HUES48 (cell line): ENCODE measurements around the gene HSFX2.
"Not testable (repeated sequence)": the region's sequence is repeated elsewhere in the genome, so short reads cannot be mapped to it uniquely, and the experiment has no call there.

Experiments used
- H3K27ac ChIP-seq: one replicate; pipeline ENCODE4 v1.7.0; 2013; ENCODE audit warnings: low read depth, low read length, inconsistent platforms
- H3K27me3 ChIP-seq: 2 replicates; pipeline ENCODE4 v1.6.1; 2013; ENCODE audit warnings: mild to moderate bottlenecking, low read length; ENCODE audit not compliant: control insufficient read depth, insufficient read depth
- H3K36me3 ChIP-seq: 2 replicates; pipeline ENCODE4 v1.6.1; 2013; ENCODE audit warnings: low read length; ENCODE audit not compliant: control insufficient read depth, insufficient read depth
- H3K4me1 ChIP-seq: 2 replicates; pipeline ENCODE4 v1.6.1; 2013; ENCODE audit warnings: mild to moderate bottlenecking, low read length; ENCODE audit not compliant: control insufficient read depth, insufficient read depth
- H3K4me3 ChIP-seq: 2 replicates; pipeline ENCODE4 v1.5.1; 2013; ENCODE audit warnings: mild to moderate bottlenecking, low read depth, low read length
- H3K9ac ChIP-seq: 2 replicates; pipeline ENCODE4 v1.6.1; 2013; ENCODE audit warnings: mild to moderate bottlenecking, low read depth, low read length, moderate library complexity
- H3K9me3 ChIP-seq: 2 replicates; pipeline ENCODE4 v1.6.1; 2013; ENCODE audit warnings: low read length; ENCODE audit not compliant: control insufficient read depth, insufficient read depth

HSFX2 gene

GRCh38 chrX:149628768-149629167 lies 33.7 kb upstream of the HSFX2 start:
- peaks cover 10% of the 10 kb centered on the region; the same call in 1 of the 2 replicates for H3K9me3 ChIP-seq
- no peak overlapping the region for H3K9ac ChIP-seq
- H3K27ac ChIP-seq: no peak overlapping the region
- H3K36me3 ChIP-seq: no peaks in the 10 kb centered on the region
- peaks cover 19% of the 10 kb centered on the region for H3K27me3 ChIP-seq
- peaks cover 21% of the 10 kb centered on the region for H3K4me1 ChIP-seq
- no peak overlapping the region for H3K4me3 ChIP-seq

- Histone ChIP-seq H3K4me1 (peaks cover 21% of the 10 kb centered on the region), H3K9ac (no peak overlapping the region)
Observed at GRCh38 chrX:149628280-149628679, 33.2 kb upstream of the HSFX2 start.

GRCh38 chrX:149626829-149627228 lies 31.7 kb upstream of the HSFX2 start:
- H3K9ac ChIP-seq, H3K27me3 ChIP-seq, H3K4me3 ChIP-seq, H3K36me3 ChIP-seq: not testable (repeated sequence)
- Histone ChIP-seq H3K27ac (peak overlapping the region; percentile 36), H3K4me1 (peaks cover 21% of the 10 kb centered on the region), H3K9me3 (peaks cover 10% of the 10 kb centered on the region)

More at GRCh38 chrX:149628280-149628679, 33.2 kb upstream of the HSFX2 start:
- no peak overlapping the region for H3K27ac ChIP-seq
- H3K9me3 ChIP-seq: peaks cover 10% of the 10 kb centered on the region; the same call in 1 of the 2 replicates
- H3K4me3 ChIP-seq: no peak overlapping the region
- peaks cover 14% of the 10 kb centered on the region for H3K27me3 ChIP-seq
- H3K36me3 ChIP-seq: no peaks in the 10 kb centered on the region

GRCh38 chrX:149619662-149620061 lies 24.5 kb upstream of the HSFX2 start:
- peaks cover 20% of the 10 kb centered on the region for H3K9me3 ChIP-seq
- not testable (repeated sequence) for H3K9ac ChIP-seq, H3K36me3 ChIP-seq, H3K4me1 ChIP-seq, H3K4me3 ChIP-seq, H3K27me3 ChIP-seq, H3K27ac ChIP-seq

GRCh38 chrX:149618871-149619270 lies 23.8 kb upstream of the HSFX2 start:
- Histone ChIP-seq H3K9me3 (peaks cover 20% of the 10 kb centered on the region), H3K4me1 (peaks cover under 1% of the 10 kb centered on the region; the same call in 1 of the 2 replicates), H3K27ac (no peak overlapping the region), H3K4me3 (no peak overlapping the region), H3K27me3 (no peaks in the 10 kb centered on the region), H3K9ac (no peak overlapping the region), H3K36me3 (no peaks in the 10 kb centered on the region)

GRCh38 chrX:149611623-149612175 lies 16.6 kb upstream of the HSFX2 start:
- Histone ChIP-seq H3K36me3 (peaks cover 7% of the 10 kb centered on the region; the same call in 1 of the 2 replicates), H3K9ac (no peak overlapping the region), H3K9me3 (peaks cover 16% of the 10 kb centered on the region), H3K27ac (no peak overlapping the region), H3K4me3 (no peak overlapping the region), H3K27me3 (no peaks in the 10 kb centered on the region), H3K4me1 (no peaks in the 10 kb centered on the region)

GRCh38 chrX:149610511-149610910 lies 15.4 kb upstream of the HSFX2 start:
- no peak overlapping the region for H3K4me3 ChIP-seq
- no peak overlapping the region for H3K9ac ChIP-seq
- H3K27ac ChIP-seq: no peak overlapping the region
- no peaks in the 10 kb centered on the region for H3K4me1 ChIP-seq
- peaks cover 12% of the 10 kb centered on the region; the same call in 1 of the 2 replicates for H3K36me3 ChIP-seq
- peaks cover 12% of the 10 kb centered on the region for H3K9me3 ChIP-seq
- no peaks in the 10 kb centered on the region for H3K27me3 ChIP-seq

GRCh38 chrX:149607699-149608098 lies 12.6 kb upstream of the HSFX2 start:
- Histone ChIP-seq H3K9ac (no peak overlapping the region), H3K27ac (no peak overlapping the region), H3K4me3 (no peak overlapping the region), H3K36me3 (peaks cover 22% of the 10 kb centered on the region; the same call in 1 of the 2 replicates), H3K4me1 (no peaks in the 10 kb centered on the region), H3K27me3 (no peaks in the 10 kb centered on the region), H3K9me3 (peaks cover 21% of the 10 kb centered on the region; the same call in 1 of the 2 replicates)

GRCh38 chrX:149605248-149605885 lies 10.3 kb upstream of the HSFX2 start:
- Histone ChIP-seq H3K36me3 (peaks cover 22% of the 10 kb centered on the region; the same call in 1 of the 2 replicates), H3K9me3 (peaks cover 21% of the 10 kb centered on the region; the same call in 1 of the 2 replicates)
- not testable (repeated sequence) for H3K27ac ChIP-seq, H3K4me1 ChIP-seq, H3K4me3 ChIP-seq, H3K9ac ChIP-seq, H3K27me3 ChIP-seq

- not testable (repeated sequence) for H3K9me3 ChIP-seq, H3K27ac ChIP-seq, H3K27me3 ChIP-seq, H3K36me3 ChIP-seq, H3K9ac ChIP-seq, H3K4me1 ChIP-seq, H3K4me3 ChIP-seq
Observed at GRCh38 chrX:149598603-149599002, 3.5 kb upstream of the HSFX2 start.

- not testable (repeated sequence) for H3K27ac ChIP-seq, H3K4me1 ChIP-seq, H3K27me3 ChIP-seq, H3K4me3 ChIP-seq, H3K9me3 ChIP-seq, H3K9ac ChIP-seq, H3K36me3 ChIP-seq
Observed at GRCh38 chrX:149595943-149596342, 829 bp upstream of the HSFX2 start.
